ENCODE data around the gene C11orf91.

DNA sequence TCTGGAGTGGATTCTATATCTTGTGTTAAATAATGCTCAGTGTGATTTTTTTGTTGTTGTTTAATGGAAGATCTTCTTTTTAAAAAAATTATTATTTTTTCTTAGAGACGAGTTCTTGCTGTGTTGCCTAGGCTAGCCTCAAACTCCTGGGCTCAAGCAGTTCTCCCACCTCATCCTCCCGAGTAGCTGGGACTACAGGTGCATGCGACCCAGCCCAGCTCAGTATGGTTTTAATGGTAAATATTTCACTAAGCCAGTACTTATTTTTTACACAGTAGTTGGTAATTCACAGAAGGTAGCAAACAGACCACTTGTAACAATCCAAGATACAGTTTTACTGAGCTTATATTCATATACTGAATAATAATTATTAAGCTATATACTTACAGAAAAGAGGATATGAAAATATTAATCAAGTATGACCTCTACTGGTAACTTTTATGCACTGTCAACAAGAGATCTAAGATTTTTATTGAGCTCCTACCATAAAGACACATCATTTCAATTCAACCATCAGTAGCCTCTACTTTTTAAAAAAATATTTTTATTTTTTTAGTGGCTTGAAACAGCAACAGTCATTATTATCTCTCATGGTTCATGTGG lies 41.7 kb upstream of the C11orf91 start:
- no peak for TF ChIP-seq POLR2AphosphoS5 (IDR thresholded peaks at IDR 0.05; ENCODE audit: low read depth, low read length)
- no peak for TF ChIP-seq POLR2A (IDR thresholded peaks at IDR 0.05; ENCODE audit: low read depth, low read length)

Data from GM12892 (cell line).